NOMO-1 (cell line): Measurements from ENCODE around the gene RSPH6A.

Experiments
- DNase-seq, 2 experiments: peaks; one replicate each; lab custom pipeline; 2025; ENCODE audit not compliant: unreplicated experiment in 2 of 2; lab: John Stamatoyannopoulos, UW

The RSPH6A gene

DNA sequence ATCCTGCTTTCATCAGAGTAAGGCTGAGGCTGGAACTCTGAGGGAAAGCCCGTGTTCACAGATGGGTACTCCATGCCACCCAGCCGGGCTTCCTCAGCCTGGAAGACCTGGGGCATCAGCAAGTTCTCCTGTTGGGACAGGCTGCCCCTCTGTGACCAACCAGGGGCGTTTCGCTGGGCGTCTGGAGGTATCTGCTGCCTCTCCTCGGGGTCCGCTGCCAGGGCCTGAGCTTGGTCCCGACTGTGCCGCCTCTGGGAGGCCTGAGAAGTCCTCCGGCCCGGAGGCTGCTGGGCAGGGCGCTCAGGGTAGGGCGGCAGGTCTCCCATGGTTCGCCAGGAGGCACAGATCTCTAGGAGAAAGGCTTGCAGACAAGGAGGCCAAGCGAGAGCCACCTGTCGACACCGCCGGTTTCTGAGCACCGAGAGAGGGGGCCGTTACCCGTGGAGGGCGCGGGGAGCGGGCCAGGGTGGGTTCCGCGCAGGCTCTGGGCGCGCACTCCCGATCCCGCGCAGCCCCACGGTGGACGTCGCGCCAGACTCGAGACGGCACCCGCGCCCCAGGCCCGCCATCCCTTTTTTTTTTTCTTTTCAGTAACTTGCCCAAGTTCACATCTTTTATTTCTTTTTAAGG, at the start of gene RSPH6A:
TSS of gene RSPH6A (minus strand) at position 458 of the 630 bp plus-strand sequence. CDS start at position 326, 132 bp downstream.
- DNase-seq, result no peak

- no peak for DNase-seq
Measured at GRCh38 chr19:45864629-45865082, 49.5 kb upstream of the RSPH6A start.

- peak; percentile 10 to 34 for DNase-seq
Measured at GRCh38 chr19:45863840-45864628, 48.9 kb upstream of the RSPH6A start, which contains the start of gene FOXA3. Gene FOXA3, plus strand, starts transcription at chr19:45864326. Its CDS starts 131 bp downstream, at chr19:45864457.

DNA sequence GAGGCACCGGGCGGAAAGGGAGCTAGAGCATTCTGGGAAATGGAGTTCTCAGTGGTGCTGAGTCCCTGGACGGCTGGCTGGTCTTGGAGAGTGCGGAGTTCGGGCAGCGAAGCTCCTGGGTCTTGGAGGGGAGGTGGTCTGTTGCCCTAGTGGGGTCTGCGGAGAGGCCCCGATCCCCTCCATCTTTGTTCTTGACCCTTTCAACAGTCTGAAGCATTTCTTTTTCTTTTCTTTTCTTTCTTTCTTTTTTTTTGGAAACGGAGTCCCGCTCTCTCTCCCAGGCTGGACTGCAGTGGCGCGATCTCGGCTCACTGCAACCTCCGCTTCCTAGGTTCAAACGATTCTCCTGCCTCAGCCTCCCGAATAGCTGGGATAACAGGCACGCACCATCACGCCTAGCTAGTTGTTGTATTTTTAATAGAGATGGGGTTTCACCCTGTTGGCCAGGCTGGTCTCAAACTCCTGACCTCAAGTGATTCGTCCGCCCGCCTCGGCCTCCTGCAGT, 48.3 kb upstream of the RSPH6A start:
- no peak for DNase-seq

- DNase-seq, result peak; percentile 98 to 99
Measured at GRCh38 chr19:45862564-45863334, 47.6 kb upstream of the RSPH6A start, which contains the start of gene SYMPK. Gene SYMPK, minus strand, starts transcription at chr19:45863147. Its CDS starts 8,652 bp downstream, at chr19:45854495.

DNA sequence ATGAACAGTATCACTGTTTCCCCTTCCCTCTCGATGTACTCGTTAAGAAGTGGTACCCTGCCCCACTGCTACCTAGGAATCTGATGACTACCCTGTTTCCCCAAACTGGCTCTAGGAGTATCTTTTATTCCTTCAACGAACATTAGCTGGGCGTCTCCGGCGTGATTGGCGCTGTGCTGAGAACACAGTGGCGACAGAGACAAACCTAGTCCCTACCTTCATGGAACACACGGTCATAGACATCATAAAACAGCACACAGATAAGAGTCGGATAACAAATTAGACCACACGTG, 47.1 kb upstream of the RSPH6A start:
- DNase-seq, result no peak

DNA sequence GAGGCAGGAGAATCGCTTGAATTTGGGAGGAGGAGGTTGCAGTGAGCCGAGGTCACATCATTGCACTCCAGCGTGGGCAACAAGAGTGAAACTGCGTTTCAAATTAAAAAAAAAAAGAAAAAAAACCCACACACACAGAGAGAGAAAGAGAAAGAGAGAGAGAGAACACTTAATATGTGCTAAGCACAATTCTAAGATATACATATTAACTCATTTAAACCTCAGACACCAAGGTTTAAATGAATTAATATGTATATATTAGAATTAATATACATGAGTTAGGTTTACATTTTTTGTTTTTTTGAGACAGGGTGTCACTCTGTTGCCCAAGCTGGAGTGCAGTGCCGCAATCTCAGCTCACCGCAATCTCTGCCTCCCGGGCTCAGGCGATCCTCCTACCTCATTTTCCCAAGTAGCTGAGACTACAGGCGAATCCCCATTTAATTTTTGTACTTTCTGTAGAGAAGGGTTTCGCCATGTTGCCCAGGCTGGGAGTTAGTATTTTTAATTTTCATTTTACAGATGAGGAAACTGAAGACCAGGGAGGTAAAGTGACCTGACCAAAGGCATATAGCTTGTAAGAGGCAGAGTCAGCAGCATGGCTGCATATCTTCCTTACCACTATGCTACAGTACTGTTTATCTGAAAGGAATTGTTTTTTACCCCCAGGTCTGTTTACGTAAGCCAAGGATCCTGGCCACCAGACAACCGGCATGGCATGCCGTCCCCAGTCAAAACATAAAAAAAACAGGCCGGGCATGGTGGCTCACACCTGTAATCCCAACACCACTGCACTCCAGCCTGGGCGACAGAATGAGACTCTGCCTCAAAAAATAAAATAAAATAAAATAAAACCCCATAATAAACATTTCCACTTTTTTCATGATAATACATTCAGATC, 45.5 kb upstream of the RSPH6A start:
- DNase-seq, result no peak

- DNase-seq, result no peak
Measured at GRCh38 chr19:45854167-45854778, 39.2 kb upstream of the RSPH6A start.

GRCh38 chr19:45852983-45853382, 37.9 kb upstream of the RSPH6A start:
- no peak for DNase-seq

DNA sequence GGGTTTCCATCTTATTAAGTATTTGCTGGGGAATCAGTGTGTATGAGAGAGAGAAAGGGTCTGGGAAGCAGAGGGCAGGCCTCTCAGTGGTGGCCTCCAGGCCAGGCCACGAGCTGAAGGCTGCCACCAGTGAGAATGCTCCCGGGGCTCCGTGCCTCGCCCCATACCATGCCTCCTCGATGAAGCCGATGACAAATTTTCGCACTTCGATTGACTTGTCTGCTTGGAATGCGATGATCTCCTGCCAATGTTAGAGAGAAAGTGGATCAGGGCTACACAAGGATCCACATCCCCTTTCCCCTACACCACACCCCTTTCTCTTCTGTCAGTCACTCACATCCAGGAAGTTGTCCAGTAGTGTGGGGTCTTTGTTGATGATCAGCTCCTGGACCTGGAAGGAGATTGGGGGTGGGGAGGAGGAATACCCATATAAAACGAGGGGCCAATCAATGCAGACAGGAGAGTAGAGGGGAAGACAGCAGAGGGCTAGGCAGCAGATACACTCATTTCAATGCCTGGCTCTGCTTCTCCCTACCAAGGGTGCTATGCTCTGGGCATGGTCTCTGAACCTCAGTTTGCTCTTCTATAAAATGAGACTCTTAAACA, 37.1 kb upstream of the RSPH6A start:
- DNase-seq, result no peak

DNA sequence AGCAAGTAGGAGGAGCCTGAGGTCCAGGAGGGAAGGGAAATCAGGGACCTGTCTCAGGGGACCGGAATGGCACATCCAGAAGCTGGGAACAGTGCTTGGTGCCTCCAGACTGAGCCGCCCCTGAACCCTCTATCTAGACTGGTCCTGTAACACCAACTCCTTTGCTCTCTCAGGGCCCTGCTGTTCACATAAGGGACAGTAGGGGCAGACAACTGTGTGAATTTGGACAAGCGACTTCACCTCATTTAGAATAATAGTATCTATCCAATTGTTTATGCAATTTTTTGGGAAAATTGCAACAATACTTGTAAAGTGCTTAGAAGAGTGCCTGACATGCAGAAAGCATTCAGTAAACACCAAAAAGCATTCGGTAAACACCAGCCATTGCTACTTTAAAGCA, 33.8 kb upstream of the RSPH6A start:
- no peak for DNase-seq

GRCh38 chr19:45847663-45848062, 32.6 kb upstream of the RSPH6A start:
- DNase-seq, result no peak

GRCh38 chr19:45842198-45842597, 27.1 kb upstream of the RSPH6A start:
- no peak for DNase-seq

DNA sequence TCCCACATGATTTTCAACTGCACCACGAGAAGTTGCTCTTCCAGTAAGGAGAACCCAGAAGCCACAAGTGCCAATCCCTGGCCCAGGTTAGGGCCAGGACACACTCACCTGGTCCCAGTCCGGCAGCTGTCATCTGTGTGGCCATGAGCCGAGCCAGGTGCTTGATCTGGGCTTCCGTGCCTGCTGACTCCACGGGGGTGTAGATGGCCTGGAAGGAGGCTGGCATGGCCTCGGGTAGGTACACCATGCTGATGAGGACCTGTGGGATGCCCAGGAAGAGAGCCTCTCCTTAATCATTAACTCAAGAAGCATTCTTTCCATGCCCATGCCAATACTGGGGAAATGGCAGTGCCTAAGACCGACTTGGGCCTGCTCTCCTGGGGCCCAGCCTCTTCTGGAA, 19.9 kb upstream of the RSPH6A start:
- DNase-seq, result no peak

GRCh38 chr19:45828945-45829344, 13.8 kb upstream of the RSPH6A start:
- DNase-seq, result no peak

GRCh38 chr19:45828523-45828922, 13.4 kb upstream of the RSPH6A start:
- no peak for DNase-seq

DNA sequence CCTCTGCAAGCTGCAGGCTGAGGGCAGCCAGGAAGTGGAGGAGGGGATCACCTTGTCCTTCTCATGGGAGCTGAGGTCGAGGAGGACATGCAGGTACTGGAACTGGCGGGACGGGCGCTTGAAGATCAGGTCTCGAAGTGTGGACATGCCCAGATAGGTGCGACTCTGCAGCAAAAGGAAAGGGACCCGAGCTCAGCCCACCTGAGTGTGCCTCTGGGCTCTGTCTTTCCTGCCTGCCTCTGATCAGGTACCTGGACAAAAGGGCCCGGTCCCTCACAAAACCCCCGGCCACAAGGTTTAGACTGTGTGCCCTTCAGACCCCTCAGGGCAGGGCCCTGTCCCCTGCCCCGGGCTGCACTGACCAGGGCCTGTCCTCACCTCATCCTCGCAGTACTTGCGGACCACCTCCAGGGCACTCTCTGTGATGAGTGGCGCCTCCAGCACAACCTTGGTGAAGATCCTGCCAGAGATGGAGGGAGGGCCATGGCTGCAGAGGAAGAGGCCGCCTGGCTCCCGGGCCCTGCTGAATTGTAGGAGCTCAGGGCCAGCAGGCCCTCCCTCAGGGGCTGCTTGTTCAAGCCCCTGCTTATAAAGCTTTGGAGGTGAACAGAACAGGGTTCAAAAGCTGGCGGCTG, 12.5 kb upstream of the RSPH6A start:
- DNase-seq, result no peak

- no peak for DNase-seq
Measured at GRCh38 chr19:45826934-45827333, 11.8 kb upstream of the RSPH6A start.
